GM21367 (cell line): Measurements from ENCODE around the gene NFYC.

ENCODE experiments used
- ATAC-seq: cut with Tn5 transposase; IDR thresholded peaks from one replicate; pipeline ENCODE4 v1.9.1; 2021; ENCODE audit not compliant: unreplicated experiment

The NFYC gene

GRCh38 chr1:40734882-40735628 lies 43.6 kb downstream of the NFYC start:
- no peak for ATAC-seq

DNA sequence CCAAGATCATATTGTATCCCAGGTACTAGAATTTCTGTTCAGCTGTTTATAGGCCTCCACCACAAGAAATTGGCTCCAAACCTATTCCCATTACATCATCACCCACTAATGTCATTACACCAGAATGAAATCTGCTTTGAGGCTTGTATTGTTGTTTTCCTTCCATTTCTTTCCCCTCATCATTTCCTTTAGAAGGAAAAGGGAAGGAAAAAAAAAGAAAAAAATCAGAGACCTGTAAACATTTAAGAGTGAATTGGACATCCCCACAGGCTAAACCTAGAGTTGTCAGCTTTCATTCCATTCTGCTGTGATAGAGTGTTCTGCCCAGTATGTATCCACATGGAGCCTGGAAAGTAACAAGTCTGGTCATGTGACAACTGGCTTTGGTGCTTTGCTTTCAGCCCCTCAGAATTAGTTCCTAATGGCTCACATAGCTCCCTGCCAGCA lies 44.6 kb downstream of the NFYC start:
- ATAC-seq, result no peak

GRCh38 chr1:40738831-40739230 lies 47.3 kb downstream of the NFYC start:
- no peak for ATAC-seq

DNA sequence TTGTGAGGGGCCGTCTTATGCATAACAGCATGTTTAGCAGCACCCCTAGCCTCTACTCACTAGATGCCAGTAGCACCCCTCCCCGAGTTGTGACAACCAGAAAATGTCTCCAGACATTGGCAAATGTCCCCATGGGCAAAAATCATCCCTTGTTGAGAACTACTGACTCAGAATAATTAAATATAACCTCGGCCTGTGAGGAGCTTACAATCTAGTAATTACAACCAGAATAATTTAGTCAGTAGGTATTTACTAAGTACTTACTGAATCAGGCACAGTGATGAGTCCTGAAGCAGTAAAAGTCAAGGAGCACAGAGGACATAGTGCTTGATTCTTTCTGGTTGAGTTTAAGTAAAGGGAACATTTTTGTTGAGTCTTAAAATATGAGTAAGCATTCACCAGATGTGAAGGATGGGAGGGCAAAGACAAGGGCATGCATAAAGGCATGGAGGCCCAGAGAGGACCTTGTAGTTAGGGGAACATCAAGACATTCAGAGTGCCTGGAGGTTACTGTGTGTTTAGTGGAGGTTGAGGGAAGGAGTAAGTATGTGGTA lies 48.0 kb downstream of the NFYC start:
- no peak for ATAC-seq

- ATAC-seq, result no peak
Measured at GRCh38 chr1:40740039-40740996, 48.8 kb downstream of the NFYC start.

DNA sequence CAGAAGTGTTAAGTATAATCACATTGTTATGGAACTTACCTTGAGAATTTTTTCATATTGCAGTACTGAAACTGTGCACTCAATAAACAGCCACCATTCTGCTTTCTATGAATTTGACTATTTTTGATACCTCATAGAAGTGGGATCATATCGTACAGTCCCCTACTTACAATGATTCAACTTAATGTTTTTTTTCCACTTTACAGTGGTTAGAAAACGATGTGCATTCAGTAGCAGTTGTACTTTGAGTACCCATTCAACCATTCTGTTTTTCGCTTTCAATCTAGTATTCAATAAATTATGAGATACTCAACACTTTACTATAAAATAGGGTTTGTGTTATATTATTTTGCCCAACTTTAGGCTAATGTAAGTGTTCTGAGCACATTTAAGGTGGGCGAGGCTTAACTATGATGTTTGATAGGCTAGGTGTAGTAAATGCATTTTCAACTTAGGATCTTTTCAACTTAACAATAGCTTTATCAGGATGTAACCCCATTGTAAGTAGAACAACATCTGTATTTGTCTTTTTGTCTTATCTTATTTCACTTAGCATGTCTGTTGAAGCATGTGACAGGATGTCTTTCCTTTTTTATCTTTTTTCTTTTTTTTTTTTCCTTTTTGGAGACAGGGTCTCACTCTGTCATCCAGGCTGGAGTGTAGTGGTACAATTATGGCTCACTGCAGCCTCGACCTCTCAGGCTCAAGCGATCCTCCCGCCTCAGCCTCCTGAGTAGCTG lies 49.7 kb downstream of the NFYC start:
- ATAC-seq, result no peak

DNA sequence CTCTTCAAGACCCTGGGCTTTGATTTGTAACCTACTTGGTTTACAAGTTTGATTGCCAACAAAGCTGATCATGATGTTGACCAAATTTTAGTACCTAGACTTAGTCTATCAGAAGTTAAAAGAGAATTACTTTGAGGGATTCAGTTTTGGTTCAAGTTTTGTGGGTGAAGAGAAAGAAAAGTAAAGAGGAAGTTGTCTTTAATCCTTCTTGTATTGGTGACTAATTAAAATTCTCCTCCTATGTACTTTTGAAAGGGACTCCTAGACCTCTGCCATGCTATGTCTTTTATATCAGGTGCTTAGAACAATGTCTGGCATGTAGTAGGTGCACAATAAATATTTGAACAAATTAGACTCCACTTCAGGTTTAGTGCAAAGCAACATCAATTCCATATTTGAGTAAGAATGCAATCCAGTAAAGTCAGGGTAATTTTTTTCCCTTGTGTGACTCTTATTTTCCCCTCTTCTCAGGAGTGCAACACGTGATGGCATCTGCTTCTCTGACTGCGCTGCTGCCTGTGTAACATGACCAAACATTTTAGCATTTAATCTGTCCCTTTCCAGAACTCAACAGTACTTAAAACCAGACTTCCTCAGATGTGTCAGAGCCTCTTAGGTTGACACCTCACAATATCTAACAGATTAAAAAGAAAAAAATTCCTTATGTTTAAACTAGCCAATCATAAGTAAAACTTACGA lies 51.0 kb downstream of the NFYC start:
- ATAC-seq, result no peak

GRCh38 chr1:40743452-40743851 lies 51.9 kb downstream of the NFYC start:
- ATAC-seq, result no peak

DNA sequence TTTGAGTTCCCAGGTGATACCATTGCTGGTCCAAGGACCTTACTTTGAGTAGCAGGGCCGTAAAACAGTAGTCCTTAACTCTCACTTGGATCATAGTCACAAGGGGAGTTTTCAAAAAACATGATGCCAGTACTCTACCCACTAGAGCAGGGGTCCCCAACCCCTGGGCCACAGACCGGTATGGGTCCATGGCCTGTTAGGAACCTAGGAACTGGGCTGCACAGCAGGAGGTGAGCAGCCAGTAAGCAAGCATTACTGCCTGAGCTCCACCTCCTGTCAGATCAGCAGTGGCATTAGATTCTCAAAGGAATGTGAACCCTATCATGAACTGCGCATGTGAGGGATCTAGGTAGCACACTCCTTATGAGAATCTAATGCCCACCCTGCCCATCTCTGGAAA lies 52.4 kb downstream of the NFYC start:
- no peak for ATAC-seq

- no peak for ATAC-seq
Measured at GRCh38 chr1:40745176-40745575, 53.7 kb downstream of the NFYC start.

DNA sequence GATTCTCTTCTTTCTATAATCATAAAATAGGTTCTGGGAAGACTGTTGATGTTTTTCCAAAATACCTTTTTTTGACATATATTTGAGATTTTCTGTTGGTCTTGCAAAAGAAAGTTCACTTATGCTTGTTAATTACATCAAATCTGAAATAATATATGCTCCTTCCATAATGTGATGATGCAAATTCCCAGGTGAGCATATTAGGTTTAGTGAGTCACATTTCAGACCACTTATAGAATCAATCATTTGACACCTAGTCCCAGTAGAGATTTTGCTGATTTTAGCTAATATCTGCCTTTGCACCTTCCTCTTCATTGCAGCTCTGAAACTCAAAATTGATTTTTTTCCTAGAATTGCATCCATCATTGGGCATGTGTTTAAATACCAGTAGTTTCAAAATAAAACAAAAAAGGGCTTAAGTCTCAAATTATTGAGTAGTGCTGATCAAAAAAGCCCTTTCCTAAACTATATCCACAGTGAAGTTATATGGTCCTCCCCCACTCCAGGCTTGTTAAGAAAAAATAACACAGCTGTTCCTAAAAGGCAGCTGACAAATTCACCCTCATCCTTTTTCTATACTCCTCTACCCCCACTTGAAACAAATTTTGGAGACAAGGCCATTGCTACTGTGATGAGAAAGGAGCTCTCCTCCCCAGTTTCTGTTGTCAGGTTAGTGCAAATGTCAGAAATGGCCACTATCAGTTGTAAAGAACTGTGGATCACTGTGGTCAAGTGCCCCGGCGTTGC lies 55.0 kb downstream of the NFYC start:
- no peak for ATAC-seq

- ATAC-seq, result no peak
Measured at GRCh38 chr1:40748841-40749718, 57.6 kb downstream of the NFYC start.

DNA sequence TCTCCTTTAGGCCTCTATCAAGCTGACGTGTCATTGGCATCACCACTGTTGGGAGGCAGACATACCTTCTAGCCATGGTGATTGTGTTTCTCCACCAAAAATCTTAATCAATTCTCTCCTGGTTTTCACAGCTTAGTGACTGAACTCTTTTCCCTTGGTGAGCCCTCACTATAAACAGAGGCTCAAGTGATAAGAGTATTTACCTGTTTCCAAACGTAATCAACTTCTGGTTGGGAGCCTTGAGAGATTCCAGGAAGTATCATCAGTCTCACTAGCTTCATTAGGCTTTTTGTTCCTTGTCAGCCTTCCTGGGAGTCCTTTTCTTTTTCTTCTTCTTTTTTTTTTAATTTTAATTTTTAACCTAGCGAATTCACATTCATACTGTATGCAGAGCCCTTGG lies 58.3 kb downstream of the NFYC start:
- no peak for ATAC-seq

DNA sequence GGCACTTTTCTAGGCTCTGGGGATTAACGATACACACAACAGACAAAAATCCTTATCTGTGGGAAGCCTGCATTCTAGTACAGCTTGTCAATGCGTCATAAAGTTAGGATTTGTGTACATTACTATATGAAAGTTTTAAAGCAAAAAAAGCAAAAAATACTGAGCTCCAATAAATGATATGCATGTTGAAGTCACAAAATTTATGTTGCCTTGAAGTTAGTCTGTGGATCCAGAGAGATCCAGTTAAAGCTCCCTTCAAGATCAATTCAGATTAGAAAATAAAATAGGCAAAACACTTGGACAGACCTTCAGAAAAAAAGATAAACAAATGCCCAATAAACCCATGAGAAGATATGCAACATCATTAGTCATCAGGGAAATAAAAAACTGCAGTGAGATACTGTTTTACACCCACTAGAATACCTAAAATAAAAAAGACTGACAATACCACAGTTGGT lies 59.0 kb downstream of the NFYC start:
- ATAC-seq, result no peak

- ATAC-seq, result no peak
Measured at GRCh38 chr1:40751802-40752201, 60.3 kb downstream of the NFYC start.

DNA sequence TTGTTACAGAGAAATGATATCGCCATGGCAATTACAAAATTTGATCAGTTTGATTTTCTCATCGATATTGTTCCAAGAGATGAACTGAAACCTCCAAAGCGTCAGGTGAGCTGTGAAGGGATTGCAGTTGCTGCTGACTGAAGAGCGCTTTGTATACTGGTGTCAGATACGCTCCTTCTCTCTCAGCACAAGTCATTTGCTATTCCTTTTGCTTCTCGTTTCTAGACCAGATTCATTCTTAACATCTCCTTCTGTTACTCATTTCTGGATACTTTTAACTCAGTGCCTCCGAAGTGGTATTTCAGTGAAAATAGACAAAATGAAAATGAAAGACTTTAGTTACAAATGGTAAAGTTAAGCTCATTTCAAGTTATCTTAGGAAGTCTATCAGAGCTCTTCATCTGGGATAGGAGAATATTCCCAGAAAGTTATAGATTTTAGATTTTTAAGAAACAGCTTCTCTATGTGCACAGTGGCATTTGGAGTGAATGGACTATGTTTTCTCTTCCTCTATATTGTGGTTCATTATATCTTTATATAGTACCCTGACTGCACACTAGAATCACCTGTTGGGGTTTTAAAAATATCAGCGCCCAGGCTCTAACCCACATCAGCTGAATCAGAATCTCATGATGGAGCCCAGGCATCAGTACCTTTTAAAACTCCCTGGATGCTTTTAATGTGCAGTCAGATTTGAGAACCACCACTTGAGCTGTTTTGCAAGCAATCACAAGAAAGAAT lies 61.8 kb downstream of the NFYC start:
- ATAC-seq, result no peak

DNA sequence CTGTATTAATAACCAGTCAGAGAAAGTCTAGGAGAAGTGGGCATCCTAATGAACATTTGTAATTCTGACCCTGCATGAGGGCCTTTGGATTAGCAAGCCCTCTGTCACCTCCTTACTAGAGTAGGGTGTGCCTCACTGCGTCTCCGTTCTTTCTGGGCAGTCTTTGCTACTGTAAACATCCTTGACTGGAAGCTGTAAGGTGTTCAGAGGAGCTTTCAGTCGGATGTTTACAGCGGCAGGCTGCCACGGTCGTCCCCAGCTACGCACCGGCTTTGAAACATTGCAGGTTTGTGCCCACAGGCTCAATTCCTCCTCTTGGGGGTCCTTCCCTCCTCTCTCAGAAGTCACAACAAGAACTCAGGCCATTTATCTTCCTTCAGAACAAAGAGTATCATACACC lies 62.7 kb downstream of the NFYC start:
- ATAC-seq, result no peak

GRCh38 chr1:40755067-40755466 lies 63.6 kb downstream of the NFYC start:
- no peak for ATAC-seq
